ENCODE results near the gene GYG1.

The GYG1 gene

DNA sequence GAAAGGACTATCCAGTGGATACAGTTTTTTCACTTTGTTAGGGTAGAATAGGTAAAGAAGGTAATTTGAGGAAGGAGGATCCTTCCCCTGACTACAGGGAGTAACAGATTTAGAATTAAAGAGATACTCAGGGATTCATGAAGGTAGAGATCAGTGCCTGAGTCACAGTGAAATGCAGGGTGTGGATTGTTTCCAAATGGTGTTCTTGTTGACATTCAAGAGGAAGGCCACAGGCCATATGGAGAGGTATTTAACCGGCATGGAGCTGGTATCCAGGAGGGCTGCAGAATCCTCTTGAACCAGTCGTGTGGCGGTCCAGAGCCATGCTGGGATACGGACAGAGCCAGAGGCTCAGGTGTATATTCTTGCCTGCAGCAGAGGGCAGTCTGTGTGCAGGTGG, 28.2 kb downstream of the GYG1 start:
- no peak for DNase-seq

DNA sequence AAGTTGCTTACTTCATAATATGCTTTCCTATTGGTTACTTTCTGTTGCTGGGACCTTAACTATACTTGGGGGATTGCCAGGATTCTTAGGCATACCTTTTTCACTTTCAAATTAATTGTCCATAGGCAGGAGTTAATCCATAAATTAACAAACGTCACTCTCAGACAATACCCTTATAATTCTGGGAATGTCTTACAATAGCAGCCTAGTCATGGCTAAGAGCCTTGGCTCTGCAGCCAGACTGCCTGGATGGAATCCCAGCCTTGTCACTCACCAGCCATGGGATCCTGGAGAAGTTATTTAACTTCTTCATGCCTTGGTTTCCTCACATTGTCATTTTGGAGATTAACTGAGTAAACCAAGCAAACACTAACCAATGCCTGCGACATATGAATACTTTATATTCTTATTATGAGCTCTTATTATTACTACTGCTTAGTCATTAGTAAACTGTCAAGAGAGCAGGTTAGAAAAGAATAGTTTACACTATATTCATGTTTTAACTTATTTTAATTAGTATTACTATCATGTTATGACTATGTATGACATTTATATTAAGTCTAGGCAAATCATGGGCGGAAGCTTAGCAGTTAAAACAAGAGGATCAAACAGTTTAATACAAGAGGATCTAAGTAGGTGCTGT, 29.0 kb downstream of the GYG1 start:
- DNase-seq = no peak

DNA sequence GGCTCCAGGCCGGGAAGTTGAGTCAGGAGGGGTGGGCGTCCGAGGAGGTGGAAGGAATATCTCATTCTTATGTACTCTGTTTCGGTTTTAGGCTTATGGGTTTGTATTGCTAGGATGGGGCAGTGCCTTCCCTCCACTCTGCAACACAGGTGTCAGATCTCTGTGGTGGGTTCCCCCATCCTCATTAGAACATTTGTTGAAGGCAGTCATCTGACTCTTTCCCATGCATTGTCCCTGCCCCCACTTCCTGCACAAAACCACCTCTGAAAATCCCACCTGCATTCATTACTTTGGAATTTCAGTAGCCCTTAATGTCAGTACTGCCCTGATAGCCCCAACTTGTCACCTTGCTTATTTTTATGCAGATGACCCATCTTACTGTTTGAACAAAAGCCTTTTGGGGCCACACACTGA, 29.5 kb downstream of the GYG1 start:
- DNase-seq = peak; percentile 50

DNA sequence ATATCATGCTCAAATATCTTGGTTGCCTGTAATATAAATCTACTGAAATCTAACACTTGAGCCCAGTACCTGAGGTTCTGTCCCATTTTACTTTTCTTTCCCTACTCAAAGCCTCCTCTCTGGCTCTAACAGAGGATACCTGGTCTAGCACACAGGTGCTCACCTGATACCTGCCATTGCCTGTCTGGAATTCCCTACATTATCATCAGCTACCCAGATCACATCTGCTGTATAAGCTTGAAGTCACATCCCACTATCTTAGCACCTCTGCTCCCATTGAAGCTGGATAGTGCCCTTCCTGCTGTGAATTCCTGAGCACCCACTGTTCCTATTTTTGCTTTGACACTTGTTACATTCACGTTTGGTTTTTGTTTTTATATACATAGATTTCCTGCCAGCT, 30.5 kb downstream of the GYG1 start:
- DNase-seq = no peak

DNA sequence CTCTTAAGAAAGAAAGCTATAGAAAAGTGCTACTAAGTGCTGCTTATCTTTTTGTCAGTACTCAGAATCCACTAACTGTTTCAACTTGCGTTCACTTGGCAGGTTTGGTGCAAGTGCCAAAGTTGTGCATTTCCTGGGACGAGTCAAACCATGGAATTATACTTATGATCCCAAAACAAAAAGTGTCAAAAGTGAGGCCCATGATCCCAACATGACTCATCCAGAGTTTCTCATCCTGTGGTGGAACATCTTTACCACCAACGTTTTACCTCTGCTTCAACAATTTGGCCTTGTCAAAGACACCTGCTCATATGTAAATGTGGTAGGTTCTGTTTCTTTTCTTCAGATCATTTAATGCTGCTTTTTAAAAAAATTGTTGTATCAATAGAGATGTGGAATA, 32.6 kb downstream of the GYG1 start:
- DNase-seq = no peak

DNA sequence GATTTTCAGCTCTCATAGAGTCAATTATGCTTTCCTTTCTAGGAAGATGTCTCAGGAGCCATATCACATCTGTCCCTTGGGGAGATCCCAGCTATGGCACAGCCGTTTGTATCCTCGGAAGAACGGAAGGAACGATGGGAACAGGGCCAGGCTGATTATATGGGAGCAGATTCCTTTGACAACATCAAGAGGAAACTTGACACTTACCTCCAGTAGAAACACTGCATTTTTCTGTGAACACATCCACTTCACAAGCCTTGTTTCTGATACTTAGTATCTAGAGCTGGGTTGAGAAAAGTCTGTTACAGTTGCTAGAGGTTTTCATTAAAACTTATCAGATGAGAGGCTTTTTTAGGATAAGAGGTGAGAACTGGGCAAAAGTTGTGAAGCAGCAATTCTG, 35.4 kb downstream of the GYG1 start:
- DNase-seq = no peak

DNA sequence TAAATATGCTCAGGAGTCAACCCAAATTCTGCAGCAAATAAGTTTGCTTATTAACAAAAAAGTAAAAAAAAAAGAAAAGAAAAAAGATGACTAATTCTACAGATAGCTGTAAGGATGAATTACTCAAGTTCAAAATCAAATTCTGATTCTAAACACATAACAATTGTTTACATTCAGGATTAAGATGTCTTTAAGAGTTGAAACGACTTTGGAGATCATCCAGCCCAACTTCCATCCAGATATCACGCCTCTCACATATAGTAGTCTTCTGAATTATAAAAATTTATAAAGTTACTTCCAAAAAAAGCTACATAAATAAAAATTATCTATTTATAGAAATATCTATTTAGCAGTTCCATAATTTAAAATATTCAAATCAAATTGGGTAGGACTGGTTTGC, 39.8 kb downstream of the GYG1 start:
- DNase-seq = no peak

DNA sequence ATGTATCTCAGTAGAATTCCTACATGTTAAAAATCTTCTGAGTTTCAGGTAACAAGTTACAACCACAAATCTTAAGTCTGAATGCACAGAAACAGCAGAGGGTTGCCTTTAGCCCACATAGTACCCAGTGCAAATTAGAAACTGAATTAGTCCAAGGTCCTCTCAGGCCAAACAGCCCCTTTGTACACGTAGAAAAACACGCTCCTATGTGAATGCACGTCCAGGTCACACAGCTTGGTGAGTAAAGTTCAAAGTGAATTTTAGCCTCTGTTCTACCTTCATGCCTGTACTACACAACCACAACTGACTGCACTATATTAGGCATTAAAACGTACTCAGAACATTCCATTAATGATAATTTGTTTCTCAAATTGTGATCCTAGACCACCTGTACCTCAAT, 46.3 kb downstream of the GYG1 start:
- no peak for DNase-seq

DNA sequence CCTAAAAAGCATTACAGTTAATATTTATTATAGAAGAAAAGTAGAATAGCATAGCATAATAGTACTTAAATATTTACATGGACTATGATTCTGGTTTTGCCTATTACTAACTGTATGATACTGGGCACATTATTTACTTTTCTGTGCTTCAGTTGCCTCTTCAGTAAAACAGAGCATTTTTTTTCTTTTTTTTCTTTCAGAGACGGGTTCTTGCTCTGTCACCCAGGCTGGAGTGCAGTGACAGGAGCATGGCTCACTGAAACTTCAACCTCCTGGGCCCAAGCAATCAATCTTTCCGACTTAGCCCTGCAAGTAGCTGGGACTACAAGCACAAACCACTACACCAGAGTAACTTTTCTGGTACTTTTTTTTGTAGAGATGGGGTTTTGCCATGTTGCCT, 47.0 kb downstream of the GYG1 start:
- DNase-seq = no peak

DNA sequence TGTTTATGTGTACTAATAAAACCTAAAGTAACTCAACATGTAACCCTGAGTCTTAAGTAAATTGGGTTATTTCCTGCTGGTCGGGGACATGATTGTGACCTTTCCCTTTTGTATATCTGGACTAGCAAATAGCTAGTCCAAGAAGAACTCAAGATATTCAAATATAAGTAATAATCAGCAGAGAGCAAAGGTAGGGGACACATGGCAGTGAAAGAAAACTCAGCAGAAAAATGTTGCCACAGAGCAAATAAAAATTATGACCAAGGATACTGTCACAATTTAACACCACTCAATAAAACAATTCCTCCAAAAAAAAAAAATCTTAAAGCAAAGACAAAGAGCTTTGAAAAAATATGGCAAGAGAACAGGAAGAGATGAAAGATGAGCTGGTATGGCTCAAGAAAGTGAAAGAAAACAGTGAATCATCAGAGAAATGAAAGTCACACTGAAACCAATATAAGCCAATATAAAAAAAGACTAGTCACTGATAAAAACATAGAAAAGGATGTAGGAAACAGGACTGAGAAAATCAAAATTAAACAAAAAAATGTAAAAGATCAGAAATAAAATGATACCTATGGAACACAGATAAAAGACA, 51.5 kb downstream of the GYG1 start:
- no peak for DNase-seq

DNA sequence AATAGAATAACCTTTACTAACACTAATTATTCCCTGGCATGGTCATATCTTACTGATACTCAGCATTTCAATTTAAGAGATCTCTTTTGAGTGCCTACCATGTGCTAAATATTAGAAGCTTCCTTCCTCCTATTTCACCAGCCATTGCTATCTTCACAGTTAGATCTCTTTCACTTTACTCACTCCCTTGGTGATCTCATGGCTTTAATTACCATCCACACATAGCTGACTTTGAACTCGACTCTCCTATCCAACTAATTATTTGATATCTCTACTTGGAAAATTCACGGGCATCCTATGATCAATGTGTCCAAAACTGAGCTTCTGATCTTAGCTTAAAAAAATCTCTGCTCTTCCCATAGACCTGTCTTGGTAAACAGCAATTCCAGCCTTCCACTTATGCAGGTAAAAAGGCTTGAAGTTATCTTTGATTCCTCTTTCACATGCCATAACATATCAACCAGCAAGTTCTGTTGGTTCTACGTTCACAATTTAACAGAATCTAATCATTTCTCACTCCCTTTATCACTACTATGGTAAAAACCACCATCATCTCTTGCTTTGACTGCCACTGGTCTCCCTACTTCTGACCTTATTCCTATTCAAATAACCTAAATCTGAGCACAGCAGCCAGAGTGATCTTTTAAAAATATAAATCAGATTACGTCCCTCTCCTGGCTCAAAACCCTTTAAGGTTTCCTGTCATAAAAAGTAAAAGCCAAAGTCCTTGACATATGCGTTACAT, 53.2 kb downstream of the GYG1 start:
- DNase-seq = no peak

DNA sequence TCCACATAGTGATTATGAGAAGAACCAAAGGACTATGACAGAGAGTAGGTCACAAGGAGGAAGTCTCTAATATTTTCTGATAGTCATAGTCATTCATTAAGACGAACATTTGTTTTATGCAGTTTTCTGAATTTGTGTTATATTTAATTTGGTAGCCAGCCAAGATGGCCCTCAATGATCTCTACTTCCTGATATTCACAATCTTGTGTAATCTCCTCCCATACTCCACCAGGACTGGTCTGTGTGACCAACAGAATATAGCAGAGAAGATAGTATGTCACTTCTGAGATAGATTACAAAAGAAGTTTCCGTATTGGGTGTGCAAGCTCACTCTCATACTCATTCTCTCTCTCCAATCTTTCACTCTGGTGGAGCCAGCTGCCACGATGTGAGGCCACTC, 64.2 kb downstream of the GYG1 start:
- DNase-seq = no peak

DNA sequence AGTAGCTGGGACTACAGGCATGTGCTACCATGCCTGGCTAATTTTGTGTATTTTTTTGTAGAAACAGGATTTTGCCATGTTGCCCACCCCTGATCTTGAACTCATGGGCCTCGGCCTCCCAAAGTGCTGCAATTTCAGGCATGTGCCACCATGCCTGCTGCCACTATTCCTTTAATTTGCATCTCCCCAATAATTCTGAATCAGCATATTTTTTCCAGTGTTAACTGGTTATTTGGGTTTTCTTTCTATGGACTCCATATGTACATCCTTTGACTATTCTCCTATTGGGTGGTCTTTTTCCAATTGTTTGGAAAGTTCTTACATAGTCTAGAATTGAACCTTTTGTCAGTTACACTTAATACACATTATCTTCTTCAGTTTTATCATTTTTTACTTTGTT, 66.9 kb downstream of the GYG1 start:
- no peak for DNase-seq

DNA sequence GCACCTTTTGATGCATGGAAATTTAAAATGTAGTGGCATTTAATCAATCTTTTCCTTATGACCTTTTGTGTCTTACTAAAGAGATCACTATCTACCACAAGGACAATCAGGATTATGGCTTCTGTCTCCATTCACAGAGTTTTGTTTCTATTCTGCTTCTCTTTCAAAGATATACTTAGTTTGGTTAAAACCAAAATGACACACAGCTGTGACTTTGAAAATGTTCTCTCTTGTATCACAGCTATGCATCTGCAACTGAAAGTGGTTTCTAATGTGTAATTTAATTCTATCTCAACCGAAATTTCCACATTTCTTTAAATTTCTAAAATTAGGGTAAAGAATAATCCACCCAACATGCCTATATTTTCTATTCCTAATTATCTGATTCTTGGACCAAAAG, 67.3 kb downstream of the GYG1 start:
- no peak for DNase-seq

DNA sequence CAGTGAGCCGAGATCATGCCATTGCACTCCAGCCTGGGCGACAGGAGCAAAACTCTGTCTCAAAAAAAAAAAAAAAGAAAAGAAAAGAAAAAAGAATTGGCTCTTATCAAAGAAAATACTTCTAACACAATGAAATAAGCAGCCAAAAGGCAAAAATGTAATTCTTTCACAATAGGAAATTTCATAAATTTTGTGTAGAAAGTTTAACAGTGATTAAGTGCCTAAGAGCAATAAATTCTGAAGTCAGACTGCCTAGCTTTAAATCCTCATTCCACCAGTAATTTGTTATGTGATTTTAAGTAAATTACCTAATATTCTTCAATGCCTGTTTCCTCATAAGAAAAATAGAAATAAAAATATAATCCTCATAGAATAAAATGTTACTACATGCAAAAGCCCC, 70.4 kb downstream of the GYG1 start:
- no peak for DNase-seq

DNA sequence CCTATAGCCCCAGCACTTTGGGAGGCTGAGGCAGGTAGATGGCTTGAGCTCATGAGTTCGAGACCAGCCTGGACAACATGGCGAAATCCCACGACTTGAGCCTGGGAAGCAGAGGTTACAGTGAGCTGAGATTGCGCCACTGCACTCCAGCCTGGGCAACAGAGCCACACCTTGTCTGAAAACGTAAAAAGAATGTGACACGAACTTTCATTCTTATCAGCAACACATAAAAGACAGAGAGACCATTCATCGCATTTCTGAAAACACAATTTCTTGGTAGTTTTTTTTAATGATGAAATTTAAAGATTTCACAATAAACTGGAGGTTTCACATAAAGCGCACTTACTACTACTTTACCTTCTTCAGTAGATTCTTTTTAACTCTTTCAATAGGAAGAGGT, 76.5 kb downstream of the GYG1 start:
- no peak for DNase-seq

All from stimulated activated CD4-positive, alpha-beta T cell treated with anti-CD3 and anti-CD28 coated beads, Interleukin-4, amount 100 ng/mL, for 24 hours (primary cell).